Panc1 (cell line): ENCODE data around the gene PAX9. TPM values are rescaled to one million over a fixed set of nuclear protein-coding genes. Genes with fewer than 3 reads are reported as not detected.

ENCODE experiments used
- ATAC-seq: fragments of 200-7000 bp; cut with Tn5 transposase; 2 replicates; pipeline ENCODE4 v1.9.1; 2020; ENCODE audit warnings: mild to moderate bottlenecking, moderate library complexity
- Bru-seq: library from RNA; stranded (reverse); fragments of 400-500 nt; gene quantifications from one replicate; lab custom pipeline; 2021; lab: Mats Ljungman, UMichigan
- BruChase-seq, 2 experiments: library from RNA; stranded (reverse); fragments of 400-500 nt; gene quantifications; one replicate each; lab custom pipeline; 2021; lab: Mats Ljungman, UMichigan
- BruUV-seq: library from RNA; stranded (reverse); fragments of 400-500 nt; replicated peaks from 2 replicates; lab custom pipeline; 2021; lab: Mats Ljungman, UMichigan
- CTCF ChIA-PET: fragments of 300-600 bp; sonication (Branson Sonifier 250); formaldehyde crosslinking; loops from one replicate; lab custom pipeline; 2022; ENCODE audit warnings: antibody characterized with exemption; lab: Charles Lee
- POLR2A ChIA-PET: fragments of 300-600 bp; sonication (Branson Sonifier 250); formaldehyde crosslinking; loops from one replicate; lab custom pipeline; 2022; ENCODE audit warnings: antibody characterized with exemption; lab: Charles Lee
- DNase-seq: peaks from one replicate; pipeline ENCODE4 v3.0.0-alpha.2; 2010; ENCODE audit warnings: low read depth, low spot score
- H3K27ac ChIP-seq: 2 replicates; pipeline ENCODE4 v1.5.1; 2011; ENCODE audit warnings: mild to moderate bottlenecking, low read length, inconsistent platforms
- H3K27me3 ChIP-seq: fragments of 200-500 bp; sonication (Bioruptor generic); 2 replicates; pipeline ENCODE4 v1.6.0; 2014; ENCODE audit warnings: low read length, inconsistent platforms; ENCODE audit not compliant: control insufficient read depth, insufficient read depth
- H3K36me3 ChIP-seq: fragments of 200-500 bp; sonication (Bioruptor generic); 2 replicates; pipeline ENCODE4 v1.5.1; 2014; ENCODE audit warnings: inconsistent platforms, mild to moderate bottlenecking, low read length, moderate library complexity; ENCODE audit not compliant: control insufficient read depth, insufficient read depth
- H3K4me1 ChIP-seq: 2 replicates; pipeline ENCODE4 v1.5.1; 2011; ENCODE audit warnings: inconsistent platforms, mild to moderate bottlenecking, low read length, moderate library complexity; ENCODE audit not compliant: control insufficient read depth, insufficient read depth
- H3K4me3 ChIP-seq, 2 experiments: 2 replicates each; pipeline ENCODE4 v1.5.1; 2011 to 2012; ENCODE audit warnings: low read depth in 2 of 2, low read length in 2 of 2, mild to moderate bottlenecking in 2 of 2, inconsistent platforms in 1 of 2, moderate library complexity in 1 of 2
- H3K9me3 ChIP-seq: fragments of 200-500 bp; sonication (Bioruptor generic); 2 replicates; pipeline ENCODE4 v1.5.1; 2014; ENCODE audit warnings: low read depth, mild to moderate bottlenecking, inconsistent platforms, low read length, moderate library complexity; ENCODE audit not compliant: control insufficient read depth, insufficient read depth
- CTCF ChIP-seq: fragments of 450-650 bp; IDR thresholded peaks from 2 replicates; pipeline ENCODE4 v1.5.1; 2017; ENCODE audit warnings: mild to moderate bottlenecking
- POLR2AphosphoS5 ChIP-seq: IDR thresholded peaks from 2 replicates; pipeline ENCODE4 v1.6.1; 2012; ENCODE audit warnings: mild to moderate bottlenecking, low read depth, low read length, moderate library complexity
- REST ChIP-seq, 2 experiments: IDR thresholded peaks; 2 replicates each; pipeline ENCODE4 v1.6.1; 2011 to 2012; ENCODE audit warnings: low read depth in 2 of 2, control low read depth in 1 of 2, low read length in 1 of 2, mild to moderate bottlenecking in 1 of 2, moderate library complexity in 1 of 2; ENCODE audit not compliant: insufficient read depth in 1 of 2
- SIN3A ChIP-seq: IDR thresholded peaks from 2 replicates; pipeline ENCODE4 v1.6.1; 2012; ENCODE audit warnings: low read depth, mild to moderate bottlenecking, low read length, moderate library complexity, borderline replicate concordance; ENCODE audit not compliant: insufficient read depth
- TCF7L2 ChIP-seq: IDR thresholded peaks from 2 replicates; pipeline ENCODE4 v1.6.1; 2011; ENCODE audit warnings: mild to moderate bottlenecking, low read depth, low read length, inconsistent platforms
- in situ Hi-C: cut with HindIII; loops from 2 replicates; pipeline ENCODE4 v1.10.0; 2016; ENCODE audit warnings: low sequenced_read_pairs, low pct_unique_long_range_greater_than_20kb
- intact Hi-C: fragments of 100-400 bp; cut with micrococcal nuclease; formaldehyde crosslinking; loops from one replicate; pipeline ENCODE4 v1.10.0; 2022; ENCODE audit not compliant: unreplicated experiment
- long read RNA-seq: library from polyadenylated mRNA; unstranded; transcript quantifications from one replicate; pipeline ENCODE4 v2.0.0, GENCODE V29; 2021; ENCODE audit not compliant: unreplicated experiment
- polyA plus RNA-seq: library from polyadenylated mRNA; unstranded; fragments of >200 nt; gene quantifications from one replicate; pipeline ENCODE4 v1.2.1, GENCODE V29; 2012; ENCODE audit warnings: missing spikeins; ENCODE audit not compliant: insufficient read length
- total RNA-seq: library from RNA; stranded (reverse); gene quantifications from one replicate; pipeline ENCODE4 v1.2.1, GENCODE V29; 2021; ENCODE audit not compliant: unreplicated experiment

PAX9 gene
- total RNA-seq, result 0.82 TPM
- 1.8 TPM for polyA plus RNA-seq
- percentile 34 among the genes with signal in this experiment for Bru-seq, nascent RNA
- BruChase-seq, experiment 1, labeled RNA remaining after a 2-hour chase, result percentile 34 among the genes with signal in this experiment
- percentile 26 among the genes with signal in this experiment for BruChase-seq, experiment 2, labeled RNA remaining after a 6-hour chase
- long read RNA-seq, partial matches to known transcripts, result 0 of 1 reads
- long read RNA-seq, other reads (novel, unspliced or antisense), result 1 of 1 reads

GRCh38 chr14:36661506-36662257 lies at the start of gene PAX9:
Gene PAX9, plus strand, starts transcription at chr14:36661860. Its CDS starts 230 bp downstream, at chr14:36662090.
- Histone ChIP-seq H3K4me1 (no peaks in the 10 kb centered on the region), H3K27me3 (no peaks in the 10 kb centered on the region), H3K4me3 (peak within 1 kb of the TSS; percentile 54 to 69), H3K9me3 (no peaks in the 10 kb centered on the region), H3K36me3 (no peaks in the 10 kb centered on the region), H3K27ac (no peak within 1 kb of the TSS)
- POLR2A ChIA-PET, result no interaction called here
- no peak for TF ChIP-seq CTCF
- no TSS peak for BruUV-seq
- CTCF ChIA-PET, result no interaction called here
- in situ Hi-C loops (no loop called here), intact Hi-C loops (loop anchor here (10.0 kb wide), 1 partner anchor 483 kb away; no protein-coding TSS in a partner anchor)
- DNase-seq (peak; percentile 74), ATAC-seq (peak; percentile 99)

- in situ Hi-C loops (no loop called here), intact Hi-C loops (no loop called here)
- no peak for DNase-seq
- H3K4me1 ChIP-seq, result no peaks in the 10 kb centered on the region
- BruUV-seq, result no TSS peak
- ChIA-PET POLR2A (no interaction called here), CTCF (no interaction called here)
- no peak overlapping the region for H3K4me3 ChIP-seq
- no peak for ATAC-seq
- H3K9me3 ChIP-seq, result no peaks in the 10 kb centered on the region
- no peaks in the 10 kb centered on the region for H3K36me3 ChIP-seq
- no peak overlapping the region for H3K27ac ChIP-seq
- TF ChIP-seq TCF7L2, result no peak
- no peak for TF ChIP-seq POLR2AphosphoS5
- no peak for TF ChIP-seq CTCF
- no peak for TF ChIP-seq REST (IDR thresholded peaks at IDR 0.05; ENCODE audit: insufficient read depth in 1 of 2, low read depth in 2 of 2, low read length in 1 of 2)
- TF ChIP-seq SIN3A, result no peak
- no peaks in the 10 kb centered on the region for H3K27me3 ChIP-seq
Measured at GRCh38 chr14:36617824-36618223, 43.8 kb upstream of the PAX9 start.
